CMK (cell line): ENCODE results near the gene DSTYK.
A peak's percentile ranks its signal among the peaks of the same experiment; 100 is the strongest.
"Not testable (repeated sequence)": the region's sequence is repeated elsewhere in the genome, so short reads cannot be mapped to it uniquely, and the experiment has no call there.

ENCODE experiments used
- DNase-seq: peaks from one replicate; pipeline ENCODE4 v3.0.0-alpha.2; 2010; ENCODE audit warnings: low read depth

Gene DSTYK

GRCh38 chr1:205220421-205220820, 8.9 kb upstream of the DSTYK start:
- no peak for DNase-seq

- no peak for DNase-seq
Observed at GRCh38 chr1:205217418-205217817, 5.9 kb upstream of the DSTYK start.

GRCh38 chr1:205216588-205216987, 5.1 kb upstream of the DSTYK start:
- no peak for DNase-seq

- no peak for DNase-seq
Observed at GRCh38 chr1:205214756-205215155, 3.3 kb upstream of the DSTYK start.

- DNase-seq, result peak; percentile 48
Observed at GRCh38 chr1:205211839-205212536, 486 bp upstream of the DSTYK start.

GRCh38 chr1:205210756-205211168, 740 bp downstream of the DSTYK start:
- no peak for DNase-seq

- DNase-seq, result no peak
Observed at GRCh38 chr1:205208811-205209210, 2.7 kb downstream of the DSTYK start.

GRCh38 chr1:205205055-205205454, 6.4 kb downstream of the DSTYK start:
- no peak for DNase-seq

- no peak for DNase-seq
Observed at GRCh38 chr1:205204552-205204951, 7.0 kb downstream of the DSTYK start.

GRCh38 chr1:205199931-205200299, 11.6 kb downstream of the DSTYK start:
- no peak for DNase-seq

- DNase-seq, result no peak
Observed at GRCh38 chr1:205199090-205199930, 12.2 kb downstream of the DSTYK start.

- DNase-seq, result no peak
Observed at GRCh38 chr1:205192287-205192686, 19.2 kb downstream of the DSTYK start.

- DNase-seq, result no peak
Observed at GRCh38 chr1:205191622-205192021, 19.9 kb downstream of the DSTYK start.

GRCh38 chr1:205190845-205191577, 20.5 kb downstream of the DSTYK start:
- no peak for DNase-seq

GRCh38 chr1:205189131-205189530, 22.4 kb downstream of the DSTYK start:
- DNase-seq, result peak; percentile 36

- DNase-seq, result no peak
Observed at GRCh38 chr1:205188596-205188995, 22.9 kb downstream of the DSTYK start.

- DNase-seq, result no peak
Observed at GRCh38 chr1:205188098-205188497, 23.4 kb downstream of the DSTYK start.

- DNase-seq, result no peak
Observed at GRCh38 chr1:205187420-205187819, 24.1 kb downstream of the DSTYK start.

GRCh38 chr1:205186191-205186590, 25.3 kb downstream of the DSTYK start:
- DNase-seq, result no peak

- DNase-seq, result no peak
Observed at GRCh38 chr1:205183676-205184335, 27.7 kb downstream of the DSTYK start.

- DNase-seq, result no peak
Observed at GRCh38 chr1:205182930-205183329, 28.6 kb downstream of the DSTYK start.

GRCh38 chr1:205180331-205180730, 31.2 kb downstream of the DSTYK start:
- not testable (repeated sequence) for DNase-seq
